ENCODE measurements around the gene HOXD13. TPM values are rescaled to one million over a fixed set of nuclear protein-coding genes. Genes with fewer than 3 reads are reported as not detected.

Gene HOXD13
- total RNA-seq, 2 experiments from 2014 or later = not detected

DNA sequence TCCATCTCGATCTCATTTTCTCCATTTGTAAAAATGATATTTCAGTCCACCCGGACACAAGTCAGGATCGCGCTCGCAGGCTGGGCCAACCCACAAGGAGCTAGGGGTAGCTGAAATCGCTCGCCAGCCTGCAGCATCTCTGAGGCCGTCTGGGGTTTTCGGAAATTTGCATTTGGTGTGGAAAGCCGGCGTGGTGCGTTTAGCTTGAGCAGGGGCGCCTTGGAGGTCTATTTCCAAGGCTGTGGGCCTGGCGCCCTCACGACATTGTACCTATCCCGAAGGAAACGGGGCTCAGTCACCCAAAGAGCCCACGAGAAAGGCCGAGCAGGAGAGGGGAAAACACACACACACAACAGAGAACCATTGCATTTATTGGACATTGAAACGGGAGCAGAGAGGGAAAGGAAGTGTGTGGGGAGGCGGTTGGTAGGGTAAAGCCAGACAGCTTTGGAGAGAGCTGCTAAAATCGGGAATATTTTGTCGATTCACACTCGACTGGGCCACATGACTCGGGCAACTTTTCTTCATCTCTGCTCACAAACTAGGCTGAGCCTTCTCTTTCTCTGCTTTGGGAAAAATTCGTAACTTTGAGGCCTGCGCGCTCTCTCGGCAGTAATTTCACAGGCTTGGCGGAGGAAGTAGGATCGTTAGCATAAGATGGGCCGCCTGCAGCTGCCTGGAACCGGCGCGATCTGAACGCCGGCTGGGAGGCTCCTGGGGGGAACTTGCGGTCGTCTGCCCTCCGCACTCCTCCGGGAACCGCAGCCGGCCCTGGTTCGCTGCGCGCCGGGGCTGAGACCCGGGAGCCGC lies 35.9 kb downstream of the HOXD13 start:
- Histone ChIP-seq H3K27ac (ENCODE audit: low read depth, low read length, poor library complexity, severe bottlenecking) (no peak overlapping the region), H3K4me2 (ENCODE audit: low read length) (no peak overlapping the region), H3K79me2 (ENCODE audit: insufficient read depth, low read depth, low read length) (no peaks in the 10 kb centered on the region), H3K4me3 (ENCODE audit: low read depth, low read length, poor library complexity, severe bottlenecking) (no peak overlapping the region), H3K9me2 (ENCODE audit: insufficient read depth, low read length) (no peaks in the 10 kb centered on the region), H3K36me3 (ENCODE audit: insufficient read depth, low read length) (no peaks in the 10 kb centered on the region), H3K4me1 (ENCODE audit: insufficient read depth, low read length, poor library complexity, severe bottlenecking) (no peaks in the 10 kb centered on the region), H2AFZ (ENCODE audit: low read length) (no peak overlapping the region), H4K20me1 (ENCODE audit: insufficient read depth, low read length) (no peaks in the 10 kb centered on the region), H3K9me3 (ENCODE audit: low read length) (no peaks in the 10 kb centered on the region)
- DNase-seq (ENCODE audit: low spot score) = no peak
- no TSS peak for BruUV-seq (replicated peaks)
- intact Hi-C loops (cut with micrococcal nuclease; ENCODE audit: unreplicated experiment) = loop anchor here (5.0 kb wide), 1 partner anchor 424 kb away; no protein-coding TSS in a partner anchor
- ChIA-PET POLR2A (interaction anchor here (0.6 kb wide), 1 partner anchor 689 kb away, joined by 3 read pairs; no protein-coding TSS in a partner anchor), CTCF (ENCODE audit: unreplicated experiment) (interaction anchor here (0.6 to 1.4 kb wide), 6 partner anchors 34 to 1887 kb away, joined by 3 to 6 read pairs (median 4); no protein-coding TSS in a partner anchor)
- TF ChIP-seq, protein P1, sequence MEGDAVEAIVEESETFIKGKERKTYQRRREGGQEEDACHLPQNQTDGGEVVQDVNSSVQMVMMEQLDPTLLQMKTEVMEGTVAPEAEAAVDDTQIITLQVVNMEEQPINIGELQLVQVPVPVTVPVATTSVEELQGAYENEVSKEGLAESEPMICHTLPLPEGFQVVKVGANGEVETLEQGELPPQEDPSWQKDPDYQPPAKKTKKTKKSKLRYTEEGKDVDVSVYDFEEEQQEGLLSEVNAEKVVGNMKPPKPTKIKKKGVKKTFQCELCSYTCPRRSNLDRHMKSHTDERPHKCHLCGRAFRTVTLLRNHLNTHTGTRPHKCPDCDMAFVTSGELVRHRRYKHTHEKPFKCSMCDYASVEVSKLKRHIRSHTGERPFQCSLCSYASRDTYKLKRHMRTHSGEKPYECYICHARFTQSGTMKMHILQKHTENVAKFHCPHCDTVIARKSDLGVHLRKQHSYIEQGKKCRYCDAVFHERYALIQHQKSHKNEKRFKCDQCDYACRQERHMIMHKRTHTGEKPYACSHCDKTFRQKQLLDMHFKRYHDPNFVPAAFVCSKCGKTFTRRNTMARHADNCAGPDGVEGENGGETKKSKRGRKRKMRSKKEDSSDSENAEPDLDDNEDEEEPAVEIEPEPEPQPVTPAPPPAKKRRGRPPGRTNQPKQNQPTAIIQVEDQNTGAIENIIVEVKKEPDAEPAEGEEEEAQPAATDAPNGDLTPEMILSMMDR (conservative IDR thresholded peaks at IDR 0.05; ENCODE audit: low read length) = no peak
- TF ChIP-seq EZH2phosphoT487 (IDR thresholded peaks at IDR 0.05; ENCODE audit: borderline replicate concordance, low read depth, low read length) = no peak

DNA sequence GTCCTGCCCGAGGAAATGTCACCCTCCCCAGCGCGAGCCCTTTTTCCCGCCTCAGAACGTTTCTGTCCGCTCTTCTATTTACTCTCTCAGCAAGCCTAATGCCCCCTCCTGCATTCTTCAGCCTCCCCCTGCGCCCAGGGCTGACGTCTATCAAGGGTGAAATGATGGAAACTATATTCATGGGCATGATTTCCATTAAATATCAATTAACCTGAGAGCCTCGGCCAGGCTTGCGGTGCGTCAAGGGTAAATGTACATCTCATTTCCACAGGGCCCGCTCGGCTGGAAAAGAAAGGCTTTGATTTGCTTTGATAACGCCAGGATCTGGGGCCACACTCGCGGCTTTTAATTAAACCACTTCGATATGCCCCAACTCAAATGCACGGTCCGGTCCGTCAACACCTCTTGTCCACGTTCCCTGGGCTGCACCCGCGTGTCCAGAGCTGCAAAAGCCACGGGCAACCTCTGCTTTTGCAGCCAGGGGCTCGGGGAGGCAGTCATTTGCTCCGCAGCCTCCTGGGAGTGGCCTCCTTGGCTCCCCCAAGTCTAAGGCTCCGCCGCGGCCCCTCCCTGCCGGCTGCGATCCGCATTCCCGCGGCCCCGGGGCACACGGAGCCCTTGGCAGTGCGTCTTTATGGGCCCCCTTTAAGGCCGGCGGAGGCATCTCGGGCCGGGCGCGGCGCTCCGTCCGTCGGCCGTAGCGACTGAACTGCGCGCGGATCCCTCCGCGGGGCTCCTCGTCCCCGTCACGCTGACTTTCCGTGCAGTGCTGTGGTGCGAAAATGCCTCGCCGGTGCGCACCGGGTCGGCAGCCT lies 36.7 kb downstream of the HOXD13 start, which contains the start of gene HOXD8:
HOXD8 (plus strand) TSS at position 724 of the 815 bp plus-strand sequence. CDS start 662 bp downstream, outside the sequence.
- DNase-seq (ENCODE audit: low spot score) = no peak
- no TSS peak for BruUV-seq (replicated peaks)
- no peak for TF ChIP-seq EZH2phosphoT487 (IDR thresholded peaks at IDR 0.05; ENCODE audit: borderline replicate concordance, low read depth, low read length)
- TF ChIP-seq, protein P1 (conservative IDR thresholded peaks at IDR 0.05; ENCODE audit: low read length) = no peak
- ChIA-PET POLR2A (no interaction called here), CTCF (ENCODE audit: unreplicated experiment) (no interaction called here)
- H4K20me1 ChIP-seq (ENCODE audit: insufficient read depth, low read length) = no peaks in the 10 kb centered on the region
- no peak within 1 kb of the TSS for H3K4me3 ChIP-seq (ENCODE audit: low read depth, low read length, poor library complexity, severe bottlenecking)
- no peaks in the 10 kb centered on the region for H3K9me3 ChIP-seq (ENCODE audit: low read length)
- no peak within 1 kb of the TSS for H2AFZ ChIP-seq (ENCODE audit: low read length)
- H3K79me2 ChIP-seq (ENCODE audit: insufficient read depth, low read depth, low read length) = no peaks in the 10 kb centered on the region
- H3K27ac ChIP-seq (ENCODE audit: low read depth, low read length, poor library complexity, severe bottlenecking) = no peak within 1 kb of the TSS
- no peak within 1 kb of the TSS for H3K4me2 ChIP-seq (ENCODE audit: low read length)
- H3K4me1 ChIP-seq (ENCODE audit: insufficient read depth, low read length, poor library complexity, severe bottlenecking) = no peaks in the 10 kb centered on the region
- intact Hi-C loops (cut with micrococcal nuclease; ENCODE audit: unreplicated experiment) = loop anchor here (5.0 kb wide), 1 partner anchor 423 kb away; no protein-coding TSS in a partner anchor
- no peaks in the 10 kb centered on the region for H3K36me3 ChIP-seq (ENCODE audit: insufficient read depth, low read length)
- H3K9me2 ChIP-seq (ENCODE audit: insufficient read depth, low read length) = no peaks in the 10 kb centered on the region
